Activated B cell treated with CpG ODN at 0.5 μM for 24 hours (primary cell): ENCODE measurements around the gene KIAA0232. TPM values are rescaled to one million over a fixed set of nuclear protein-coding genes. Genes with fewer than 3 reads are reported as not detected.

Experiments
- ATAC-seq: fragments of 200-7000 bp; cut with Tn5 transposase; one replicate; pipeline ENCODE4 v1.10.0; 2021; ENCODE audit warnings: low read depth, mild to moderate bottlenecking, moderate library complexity
- CTCF ChIA-PET: fragments of 350-600 bp; sonication (Branson Sonifier 250); formaldehyde crosslinking; loops from one replicate; lab custom pipeline; 2021; ENCODE audit warnings: antibody characterized with exemption; lab: Charles Lee
- POLR2A ChIA-PET: fragments of 350-600 bp; sonication (Branson Sonifier 250); formaldehyde crosslinking; loops from one replicate; lab custom pipeline; 2021; ENCODE audit warnings: antibody characterized with exemption; lab: Charles Lee
- DNase-seq: peaks from one replicate; pipeline ENCODE4 v3.0.0; 2022
- H3K27ac Mint-ChIP-seq: one replicate; pipeline ENCODE4 v1.8.0; 2020; ENCODE audit warnings: mixed read lengths
- H3K27me3 Mint-ChIP-seq: one replicate; pipeline ENCODE4 v1.8.0; 2021; ENCODE audit warnings: mixed read lengths
- H3K36me3 Mint-ChIP-seq: one replicate; pipeline ENCODE4 v1.8.0; 2021; ENCODE audit warnings: low read depth, mixed read lengths
- H3K4me1 Mint-ChIP-seq: one replicate; pipeline ENCODE4 v1.8.0; 2021; ENCODE audit warnings: mixed read lengths
- H3K4me3 Mint-ChIP-seq: one replicate; pipeline ENCODE4 v1.8.0; 2020; ENCODE audit warnings: mild to moderate bottlenecking, mixed read lengths
- H3K9me3 Mint-ChIP-seq: one replicate; pipeline ENCODE4 v1.8.0; 2020; ENCODE audit warnings: mixed read lengths
- intact Hi-C: fragments of 100-400 bp; cut with micrococcal nuclease; formaldehyde crosslinking; loops from one replicate; pipeline ENCODE4 v1.15.1; 2024
- total RNA-seq: library from RNA; stranded (reverse); gene quantifications from 2 replicates; pipeline ENCODE4 v1.2.3, GENCODE V29; 2022
- TF ChIP-seq, protein P1 (sequence below): fragments of 200-600 bp; IDR thresholded peaks from one replicate; pipeline ENCODE4 v1.8.0; 2022; ENCODE audit warnings: antibody characterized with exemption, mild to moderate bottlenecking

KIAA0232 gene
- total RNA-seq, 1 donor from 2014 or later, result 15.5 TPM

DNA sequence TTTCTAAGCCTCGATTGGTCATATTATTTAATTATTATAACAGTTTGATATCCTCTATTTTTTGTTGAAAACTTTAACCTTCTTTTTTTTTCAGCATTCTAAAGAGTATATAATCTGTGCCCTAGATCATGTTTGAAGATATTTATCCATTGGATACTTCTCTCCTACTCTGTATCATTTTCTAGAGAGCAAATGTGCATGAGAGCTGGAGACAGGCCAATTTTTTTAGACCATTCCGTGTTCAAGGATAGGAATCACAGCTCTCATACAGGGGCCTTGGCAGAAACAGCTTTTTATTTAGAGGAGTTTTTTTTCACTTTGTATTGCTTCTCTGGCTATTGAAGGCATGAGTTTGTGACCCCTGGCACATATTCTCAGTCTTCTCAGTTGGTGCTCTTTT lies 69.4 kb downstream of the KIAA0232 start:
- no peak for DNase-seq
- peaks cover 32% of the 10 kb centered on the region for H3K36me3 Mint-ChIP-seq
- no peak for ATAC-seq
- no peaks in the 10 kb centered on the region for H3K27me3 Mint-ChIP-seq
- ChIA-PET CTCF (no interaction called here), POLR2A (no interaction called here)
- no peak overlapping the region for H3K4me3 Mint-ChIP-seq
- H3K9me3 Mint-ChIP-seq, result peaks cover 3% of the 10 kb centered on the region
- TF ChIP-seq, protein P1, sequence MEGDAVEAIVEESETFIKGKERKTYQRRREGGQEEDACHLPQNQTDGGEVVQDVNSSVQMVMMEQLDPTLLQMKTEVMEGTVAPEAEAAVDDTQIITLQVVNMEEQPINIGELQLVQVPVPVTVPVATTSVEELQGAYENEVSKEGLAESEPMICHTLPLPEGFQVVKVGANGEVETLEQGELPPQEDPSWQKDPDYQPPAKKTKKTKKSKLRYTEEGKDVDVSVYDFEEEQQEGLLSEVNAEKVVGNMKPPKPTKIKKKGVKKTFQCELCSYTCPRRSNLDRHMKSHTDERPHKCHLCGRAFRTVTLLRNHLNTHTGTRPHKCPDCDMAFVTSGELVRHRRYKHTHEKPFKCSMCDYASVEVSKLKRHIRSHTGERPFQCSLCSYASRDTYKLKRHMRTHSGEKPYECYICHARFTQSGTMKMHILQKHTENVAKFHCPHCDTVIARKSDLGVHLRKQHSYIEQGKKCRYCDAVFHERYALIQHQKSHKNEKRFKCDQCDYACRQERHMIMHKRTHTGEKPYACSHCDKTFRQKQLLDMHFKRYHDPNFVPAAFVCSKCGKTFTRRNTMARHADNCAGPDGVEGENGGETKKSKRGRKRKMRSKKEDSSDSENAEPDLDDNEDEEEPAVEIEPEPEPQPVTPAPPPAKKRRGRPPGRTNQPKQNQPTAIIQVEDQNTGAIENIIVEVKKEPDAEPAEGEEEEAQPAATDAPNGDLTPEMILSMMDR, result no peak
- intact Hi-C loops, result no loop called here
- no peak overlapping the region for H3K27ac Mint-ChIP-seq
- peaks cover 25% of the 10 kb centered on the region for H3K4me1 Mint-ChIP-seq

DNA sequence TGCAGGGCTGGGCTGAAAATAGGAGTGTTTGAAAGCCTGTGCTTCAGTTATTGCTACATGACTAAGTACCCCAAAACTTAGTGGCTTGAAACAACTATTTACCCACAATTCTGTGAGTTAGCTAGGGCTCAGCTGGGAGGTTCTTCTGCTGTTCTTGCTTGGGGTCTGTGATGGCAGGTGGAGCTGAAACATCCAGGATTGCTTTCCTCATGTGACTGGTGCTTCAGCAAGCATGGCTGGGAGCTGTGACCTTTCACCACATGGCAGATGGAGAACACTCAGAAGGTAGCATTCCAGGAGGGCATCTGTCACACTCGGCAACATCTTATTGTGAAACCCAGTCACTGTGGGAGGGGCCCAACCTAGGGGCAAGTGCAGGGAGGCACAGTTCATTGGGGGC lies 70.1 kb downstream of the KIAA0232 start:
- peaks cover 38% of the 10 kb centered on the region for H3K36me3 Mint-ChIP-seq

DNA sequence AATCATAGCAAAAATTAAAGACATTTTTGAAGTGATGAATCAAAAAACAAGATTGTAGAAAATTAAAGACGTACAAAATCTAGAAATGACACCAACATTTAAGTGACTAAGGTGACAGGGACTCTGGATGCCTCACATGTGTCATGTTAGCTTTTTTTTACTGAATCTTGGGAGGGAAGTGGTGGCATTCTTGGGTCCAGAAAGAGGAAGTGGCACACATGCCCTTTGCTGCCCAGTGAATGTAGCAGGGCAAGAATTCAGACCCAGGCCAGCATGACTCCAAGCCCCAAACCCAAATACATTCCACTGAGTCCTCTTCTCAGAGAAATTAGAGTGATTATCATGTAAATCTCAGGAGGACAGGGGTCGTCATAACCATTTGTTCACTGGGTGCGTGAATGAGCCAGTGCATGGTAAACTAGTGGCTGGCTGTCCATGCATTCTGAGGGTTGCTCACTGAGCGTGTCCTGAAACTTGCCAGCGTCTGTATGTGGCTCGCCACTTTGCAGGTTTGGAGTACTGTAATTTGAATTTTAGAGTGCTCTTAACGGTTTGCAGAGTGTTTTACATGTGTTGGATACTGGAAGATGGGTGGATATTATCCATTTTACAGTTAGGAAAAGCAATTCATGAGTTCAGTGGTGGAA lies 71.7 kb downstream of the KIAA0232 start:
- intact Hi-C loops, result no loop called here
- Mint-ChIP-seq H3K27me3 (no peaks in the 10 kb centered on the region), H3K36me3 (peaks cover 40% of the 10 kb centered on the region), H3K9me3 (peaks cover 3% of the 10 kb centered on the region), H3K27ac (no peak overlapping the region), H3K4me3 (no peak overlapping the region), H3K4me1 (peaks cover 25% of the 10 kb centered on the region)
- TF ChIP-seq, protein P1, result no peak
- ChIA-PET POLR2A (no interaction called here), CTCF (no interaction called here)
- DNase-seq (no peak), ATAC-seq (no peak)

More for the DNA sequence above, 70.1 kb downstream of the KIAA0232 start:
- POLR2A ChIA-PET, result no interaction called here
- intact Hi-C loops, result no loop called here
- no peak for DNase-seq
- H3K27ac Mint-ChIP-seq, result no peak overlapping the region
- H3K4me3 Mint-ChIP-seq, result no peak overlapping the region
- CTCF ChIA-PET, result no interaction called here
- H3K4me1 Mint-ChIP-seq, result peaks cover 25% of the 10 kb centered on the region
- no peak for ATAC-seq
- H3K9me3 Mint-ChIP-seq, result peaks cover 3% of the 10 kb centered on the region
- TF ChIP-seq, protein P1, result no peak
- no peaks in the 10 kb centered on the region for H3K27me3 Mint-ChIP-seq

DNA sequence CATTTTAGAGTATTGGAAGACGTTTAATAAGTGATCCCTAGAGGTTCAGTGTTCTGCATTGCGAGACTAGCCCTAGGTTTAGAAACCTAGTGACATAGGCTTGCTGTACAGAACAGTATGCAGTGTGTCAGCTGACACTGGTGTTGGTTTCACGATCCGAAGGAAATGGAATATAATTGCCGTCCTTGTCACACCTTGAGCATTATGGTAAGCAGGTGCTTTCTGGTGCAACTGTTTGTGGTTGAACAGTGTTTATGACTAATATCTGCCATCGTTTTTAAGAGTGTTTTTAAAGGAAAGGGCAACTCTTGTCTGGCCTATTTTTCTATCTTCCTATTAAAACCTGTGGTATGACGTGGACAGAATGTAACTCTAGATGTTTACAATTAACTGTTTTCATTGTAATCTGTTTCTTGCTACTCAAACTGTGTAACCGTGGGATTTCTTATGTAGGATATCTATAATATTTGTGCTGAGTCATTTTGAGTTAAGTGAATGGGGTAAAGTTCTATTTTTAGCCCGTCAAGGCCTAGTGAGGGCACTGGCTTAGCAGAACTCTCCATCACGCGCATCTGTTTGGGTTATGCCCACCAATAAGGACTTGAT lies 73.3 kb downstream of the KIAA0232 start:
- Mint-ChIP-seq H3K27me3 (no peaks in the 10 kb centered on the region), H3K9me3 (peaks cover 3% of the 10 kb centered on the region), H3K36me3 (peaks cover 40% of the 10 kb centered on the region), H3K27ac (peak overlapping the region; percentile 19), H3K4me3 (no peak overlapping the region), H3K4me1 (peaks cover 25% of the 10 kb centered on the region)
- intact Hi-C loops, result no loop called here
- ATAC-seq (peak; percentile 47), DNase-seq (no peak)
- CTCF ChIA-PET, result interaction anchor here (1.0 kb wide), 1 partner anchor 18 kb away, joined by 3 read pairs; no protein-coding TSS in a partner anchor
- POLR2A ChIA-PET, result no interaction called here
- TF ChIP-seq, protein P1, result no peak

DNA sequence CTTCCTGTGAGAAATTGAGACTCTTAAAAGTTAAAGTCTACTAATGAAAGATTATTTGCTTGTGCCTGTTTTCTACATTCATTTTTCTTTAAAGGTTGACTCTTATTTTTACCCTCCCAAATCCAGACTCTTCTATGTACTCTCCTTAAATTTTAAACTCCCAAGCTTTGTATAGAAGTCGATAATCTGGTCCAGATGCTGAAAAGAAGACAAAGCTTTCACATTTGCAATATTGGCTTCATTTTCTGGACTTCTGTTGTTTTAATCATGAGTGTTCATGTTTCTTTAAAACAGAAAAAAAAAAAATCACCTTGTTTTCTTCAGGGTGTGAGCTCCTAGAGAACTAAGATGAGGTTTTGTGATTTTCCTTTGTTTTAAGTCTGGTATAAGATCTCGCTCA lies 73.9 kb downstream of the KIAA0232 start:
- POLR2A ChIA-PET, result interaction anchor here (0.7 kb wide), 1 partner anchor 9 kb away, joined by 3 read pairs; no protein-coding TSS in a partner anchor
- peaks cover 43% of the 10 kb centered on the region for H3K36me3 Mint-ChIP-seq

More for the DNA sequence above, 73.9 kb downstream of the KIAA0232 start:
- Mint-ChIP-seq H3K27ac (no peak overlapping the region), H3K9me3 (peaks cover 3% of the 10 kb centered on the region), H3K4me1 (peaks cover 25% of the 10 kb centered on the region), H3K27me3 (no peaks in the 10 kb centered on the region), H3K4me3 (no peak overlapping the region)
- DNase-seq (no peak), ATAC-seq (no peak)
- TF ChIP-seq, protein P1, result no peak
- intact Hi-C loops, result no loop called here
- CTCF ChIA-PET, result interaction anchor here (1.0 to 1.3 kb wide), 2 partner anchors 16 to 18 kb away, joined by 3 to 4 read pairs; no protein-coding TSS in a partner anchor
